ENCODE measurements around the gene INTS14.
"Not testable (repeated sequence)": the region's sequence is repeated elsewhere in the genome, so short reads cannot be mapped to it uniquely, and the experiment has no call there.

INTS14 gene

GRCh38 chr15:65578904-65579728, 31.8 kb downstream of the INTS14 start:
- peak in 1 of 3 experiments; percentile 47 for DNase-seq

- DNase-seq, result peak in 1 of 3 experiments; percentile 32
Observed at GRCh38 chr15:65577129-65577996, 33.6 kb downstream of the INTS14 start.

DNA sequence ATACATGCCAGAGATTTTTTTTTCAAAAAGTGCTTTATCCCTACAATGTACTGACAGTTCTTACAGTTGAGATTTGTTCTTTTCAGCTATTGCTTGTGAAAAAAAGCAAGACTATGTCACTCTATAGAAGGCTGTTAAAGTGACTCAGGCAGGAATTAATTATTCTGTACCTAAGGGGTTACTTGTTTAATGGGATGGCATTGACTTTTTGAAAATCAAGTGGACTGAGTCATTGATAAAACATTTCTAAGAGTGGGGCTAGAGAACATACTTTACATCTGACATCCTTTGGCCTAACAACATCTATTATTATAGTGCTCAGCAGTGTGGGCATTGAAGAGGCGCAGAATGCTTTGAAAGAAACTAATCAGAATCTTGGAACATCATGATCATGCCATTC, 34.3 kb downstream of the INTS14 start:
- DNase-seq, result no peak

DNA sequence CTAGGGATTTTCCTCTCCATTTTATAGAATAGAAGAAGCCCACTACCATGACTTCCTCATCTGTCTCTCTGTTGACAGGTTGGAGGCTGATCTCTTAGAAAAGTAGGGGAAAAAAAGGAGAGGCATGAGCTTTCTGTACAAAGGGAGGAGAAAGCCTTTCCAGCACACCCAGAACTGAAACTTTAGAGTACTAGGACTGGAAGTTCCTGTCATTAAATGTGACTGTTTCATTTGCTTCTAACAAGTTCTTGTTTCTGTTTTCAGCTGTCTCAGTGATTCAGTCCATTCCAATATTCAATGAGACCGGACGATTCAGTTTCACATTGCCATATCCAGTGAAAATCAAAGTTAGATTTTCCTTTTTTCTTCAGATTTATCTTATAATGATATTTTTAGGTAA, 39.0 kb downstream of the INTS14 start:
- DNase-seq, result no peak

- DNase-seq, result no peak
Observed at GRCh38 chr15:65569728-65570127, 41.2 kb downstream of the INTS14 start.

DNA sequence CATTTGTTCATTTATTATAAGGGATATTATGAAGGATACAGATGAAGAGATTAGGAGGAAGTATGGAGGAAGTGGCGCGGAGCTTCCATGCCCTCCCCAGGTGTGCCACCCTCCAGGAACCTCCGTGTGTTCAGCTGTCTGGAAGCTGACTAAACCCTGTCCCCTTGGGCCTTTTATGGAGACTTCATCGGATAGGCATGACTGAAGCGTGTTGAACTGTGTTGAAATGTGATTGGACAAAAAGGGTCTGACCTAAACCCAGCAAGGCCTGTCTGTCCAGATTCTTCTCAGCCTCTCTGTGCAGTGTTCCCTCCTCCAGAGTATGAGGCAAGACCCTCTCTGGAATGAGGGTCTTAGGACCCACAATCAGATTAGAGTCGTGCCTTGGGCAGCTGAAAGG, 49.0 kb downstream of the INTS14 start:
- no peak for DNase-seq

DNA sequence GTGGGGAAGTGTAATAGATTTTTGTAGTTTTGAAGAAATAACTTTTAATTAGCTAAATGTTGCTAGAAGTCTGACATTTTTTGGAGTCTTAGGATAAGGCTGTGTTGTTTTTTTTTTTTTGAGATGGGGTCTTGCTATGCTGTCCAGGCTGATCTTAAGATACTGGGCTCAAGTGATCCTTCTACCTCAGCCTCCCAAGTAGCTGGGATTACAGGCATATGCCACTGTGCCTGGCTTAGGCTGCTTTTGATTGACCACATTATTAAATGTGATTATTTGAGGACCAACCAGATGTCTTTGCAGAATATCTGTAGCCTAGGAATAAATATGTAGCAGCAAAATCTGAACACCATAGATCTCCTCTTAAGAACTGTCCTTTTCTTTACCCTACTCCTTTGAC, 51.0 kb downstream of the INTS14 start:
- no peak for DNase-seq

DNA sequence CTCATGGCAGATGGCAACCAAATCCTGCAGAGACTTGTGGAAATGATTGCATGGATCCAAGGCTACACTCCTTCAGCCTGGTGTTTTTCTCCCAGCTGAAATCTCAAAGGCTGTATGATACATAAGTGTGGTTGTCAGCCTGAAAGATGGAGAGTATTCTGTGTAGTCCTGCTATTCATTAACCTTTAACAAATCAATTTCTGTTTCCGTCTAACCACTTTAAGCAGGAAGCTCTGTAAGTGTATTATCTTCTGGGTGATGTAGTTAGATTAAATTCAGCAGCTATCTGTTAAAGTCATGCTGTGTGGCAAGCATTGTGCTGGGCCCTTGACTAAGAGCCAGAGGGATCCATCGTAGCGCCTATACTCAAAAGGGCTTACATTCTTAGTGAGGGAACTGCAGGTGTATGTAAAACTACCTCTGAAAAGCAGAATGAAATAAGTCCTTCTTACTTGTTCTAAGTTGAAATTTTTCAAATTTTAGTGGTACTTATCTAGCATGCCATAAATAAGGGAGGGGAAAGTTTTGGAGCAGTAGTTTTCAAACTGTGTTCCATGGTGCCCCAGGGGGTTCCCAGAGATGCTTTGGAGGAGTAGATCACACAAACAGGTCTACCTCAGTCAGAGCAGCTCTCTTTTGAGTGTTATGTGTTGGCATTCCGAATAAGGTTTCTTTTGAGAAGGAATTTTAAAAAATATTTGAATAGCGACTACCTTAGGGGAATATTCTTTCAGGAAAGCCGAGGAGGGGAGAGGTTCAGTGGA, 51.8 kb downstream of the INTS14 start:
- no peak for DNase-seq

DNA sequence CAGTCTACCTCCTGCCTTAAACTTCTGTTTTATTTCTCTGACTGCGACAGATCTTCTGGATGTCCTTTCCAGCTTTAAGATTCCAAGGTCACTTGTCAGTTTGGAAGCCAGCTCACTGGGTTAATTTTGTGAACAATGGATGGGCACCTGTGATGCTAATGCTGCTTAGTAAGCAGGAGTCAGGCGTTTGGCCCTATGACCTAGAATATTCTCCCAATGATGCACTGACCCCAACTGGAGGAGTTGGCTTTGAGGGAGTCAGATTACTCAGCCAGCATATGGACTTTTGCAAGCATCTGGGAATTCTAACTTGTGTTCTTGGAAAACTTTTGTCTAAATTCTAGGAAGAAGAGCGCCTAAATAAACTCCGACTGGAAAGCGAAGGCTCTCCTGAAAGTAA, 52.6 kb downstream of the INTS14 start:
- DNase-seq, result no peak

DNA sequence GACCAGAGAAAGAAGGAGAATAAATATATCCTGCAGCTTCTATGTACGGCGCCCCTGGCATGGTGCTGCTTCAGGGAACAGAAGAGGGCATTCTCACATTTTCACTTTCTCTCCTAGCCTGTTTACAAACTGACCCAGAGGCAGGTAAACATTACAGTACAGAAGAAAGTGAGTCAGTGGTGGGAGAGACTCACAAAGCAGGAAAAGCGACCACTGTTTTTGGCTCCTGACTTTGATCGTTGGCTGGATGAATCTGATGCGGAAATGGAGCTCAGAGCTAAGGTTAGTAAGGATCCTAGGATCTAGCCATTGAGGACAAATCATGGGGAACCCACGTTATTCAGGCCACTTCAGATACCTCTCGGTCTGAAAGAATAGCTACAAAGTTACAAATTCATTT, 54.3 kb downstream of the INTS14 start:
- DNase-seq, result no peak

DNA sequence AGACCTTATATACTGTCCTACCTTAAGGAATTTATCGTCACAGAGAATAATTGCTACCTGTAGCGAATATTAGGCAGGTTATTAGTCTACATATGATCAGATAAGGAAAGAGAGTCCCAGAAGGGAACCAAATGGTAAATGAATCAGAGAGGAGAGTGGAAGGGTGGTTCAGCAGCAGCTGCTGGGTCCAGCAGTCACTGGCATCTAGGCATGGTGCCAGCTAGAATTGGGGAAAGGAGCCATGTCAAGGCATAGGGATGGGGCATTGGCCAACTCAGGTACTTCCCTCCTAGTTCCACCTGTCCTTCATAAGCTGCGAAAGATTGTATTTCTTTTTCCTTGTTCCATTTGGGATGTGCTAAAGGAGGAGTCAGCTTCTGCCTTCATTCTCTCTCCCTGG, 57.2 kb downstream of the INTS14 start:
- no peak for DNase-seq

GRCh38 chr15:65552851-65553250, 58.1 kb downstream of the INTS14 start:
- DNase-seq, result not testable (repeated sequence)

- DNase-seq, result no peak
Observed at GRCh38 chr15:65551183-65551582, 59.7 kb downstream of the INTS14 start.

GRCh38 chr15:65550681-65551098, 60.2 kb downstream of the INTS14 start:
- DNase-seq, result no peak

DNA sequence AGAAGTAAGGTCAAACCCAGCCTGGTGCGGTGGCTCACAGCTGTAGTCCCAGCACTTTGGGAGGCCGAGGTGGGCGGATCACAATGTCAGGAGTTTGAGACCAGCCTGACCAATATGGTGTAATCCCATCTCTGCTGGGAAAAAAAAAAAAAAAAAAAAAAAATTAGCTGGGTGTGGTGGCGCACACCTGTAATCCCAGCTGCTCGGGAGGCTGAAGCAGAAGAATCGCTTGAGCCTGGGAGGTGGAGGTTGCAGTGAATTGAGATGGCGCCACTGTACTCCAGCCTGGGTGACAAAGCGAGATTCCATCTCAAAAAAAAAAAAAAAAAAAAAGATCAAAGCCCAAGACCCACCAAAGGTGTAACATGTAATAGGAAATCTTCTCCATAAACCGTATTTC, 61.6 kb downstream of the INTS14 start:
- not testable (repeated sequence) for DNase-seq

GRCh38 chr15:65547841-65548240, 63.1 kb downstream of the INTS14 start:
- DNase-seq, result no peak

DNA sequence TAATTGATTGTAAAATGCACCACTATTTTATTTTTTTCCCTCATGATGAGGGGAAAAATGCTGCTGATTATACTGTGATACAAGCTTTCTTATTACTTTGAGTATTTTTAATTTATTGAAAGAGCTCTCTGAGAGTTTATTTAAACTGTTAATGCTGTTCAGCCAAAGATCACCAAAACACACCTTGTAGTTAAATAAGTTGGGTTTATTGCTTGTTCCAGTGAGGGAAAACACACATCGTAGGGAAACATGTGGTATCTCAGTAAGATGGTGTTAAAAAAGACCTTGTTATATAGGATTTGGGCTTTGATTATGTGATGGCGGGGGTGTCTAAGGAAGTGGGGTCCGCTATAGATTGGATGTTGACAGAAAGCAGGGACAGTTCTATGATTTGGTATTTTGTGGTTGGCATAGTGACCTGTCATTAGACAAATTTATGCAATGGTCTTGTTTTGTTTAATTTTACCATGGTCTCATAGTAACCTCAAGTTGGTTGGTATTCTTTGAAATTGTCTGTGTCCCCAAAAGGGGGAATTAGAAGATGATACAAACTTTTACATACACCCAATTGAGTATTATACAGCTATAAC, 69.6 kb downstream of the INTS14 start:
- no peak for DNase-seq

DNA sequence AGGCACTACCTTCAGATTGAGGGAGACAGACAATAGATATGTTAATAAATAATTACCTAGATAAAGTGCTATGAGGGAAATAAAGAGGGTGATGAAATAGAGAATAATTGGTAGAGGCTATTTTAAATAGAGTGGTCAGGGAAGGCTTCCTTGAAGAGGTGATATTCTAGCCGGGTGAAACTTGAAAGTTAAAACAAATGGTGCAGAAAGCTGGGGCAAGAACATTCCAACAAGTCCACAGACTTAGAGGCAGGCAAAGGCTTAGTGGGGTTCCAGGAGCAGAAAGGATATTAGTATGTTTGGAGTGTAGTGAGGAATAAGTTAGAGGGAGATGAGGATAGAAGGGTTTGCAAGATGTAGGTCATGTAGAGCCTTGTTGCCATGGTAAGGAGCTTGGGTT, 70.6 kb downstream of the INTS14 start:
- no peak for DNase-seq

- no peak for DNase-seq
Observed at GRCh38 chr15:65535192-65535591, 75.7 kb downstream of the INTS14 start.

DNA sequence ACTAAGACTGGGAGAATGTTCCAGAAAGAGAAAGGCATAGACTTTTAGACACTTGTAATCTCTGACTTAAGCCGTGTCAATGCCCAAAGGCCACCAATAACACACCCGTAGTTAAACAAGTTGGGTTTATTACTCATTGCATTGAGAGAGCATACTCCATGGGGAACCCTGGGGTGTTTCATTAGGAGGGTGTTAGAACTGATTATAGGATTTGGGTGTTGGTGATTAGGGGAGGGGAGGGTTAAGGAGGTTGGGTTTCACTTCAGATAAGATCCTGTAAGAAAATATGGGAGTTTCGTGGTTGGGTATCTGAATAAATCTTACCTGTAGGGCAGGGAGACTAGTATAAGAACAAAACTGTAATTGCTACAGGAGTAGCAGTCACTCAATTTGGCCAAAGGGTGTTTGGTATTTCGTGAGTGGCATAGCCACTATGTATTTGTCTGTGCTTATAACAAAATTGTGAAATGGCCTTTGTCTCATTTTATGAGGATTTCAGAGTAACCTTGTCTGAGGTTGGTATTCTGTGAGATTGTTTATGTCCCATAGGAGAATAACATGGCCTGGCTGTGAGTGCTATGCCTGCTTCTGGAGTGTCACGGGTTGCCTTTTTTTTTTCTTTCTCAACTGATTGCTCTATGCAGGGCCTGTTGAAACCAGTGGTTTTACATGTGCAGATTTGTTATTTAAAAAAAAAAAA, 77.7 kb downstream of the INTS14 start:
- DNase-seq, result peak; percentile 0 to 62 (median 29)

DNA sequence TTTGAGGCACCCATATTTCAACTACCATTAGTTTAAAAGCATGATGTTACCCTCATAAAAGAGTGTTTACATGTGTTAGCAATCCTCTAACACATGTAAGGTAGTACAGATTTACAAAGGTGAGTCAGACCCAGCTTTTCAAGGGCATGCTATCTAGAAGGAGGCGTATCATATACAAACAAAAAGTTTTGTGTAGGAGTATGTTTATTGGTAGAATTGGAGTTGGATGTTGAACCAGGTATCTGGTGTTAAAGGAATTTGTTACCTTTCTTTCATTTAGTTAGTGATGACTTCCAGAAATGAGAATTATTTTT, 78.2 kb downstream of the INTS14 start:
- DNase-seq, result peak in 1 of 3 experiments; percentile 42
